HuH-7 (cell line): ENCODE data around the gene MAGEF1.

Experiments used
- DNase-seq: peaks from one replicate; pipeline ENCODE4 v3.0.0; 2011; ENCODE audit warnings: low spot score

MAGEF1 gene

GRCh38 chr3:184725176-184725719 lies 13.4 kb upstream of the MAGEF1 start:
- no peak for DNase-seq

GRCh38 chr3:184724699-184725098 lies 12.8 kb upstream of the MAGEF1 start:
- DNase-seq: no peak

DNA sequence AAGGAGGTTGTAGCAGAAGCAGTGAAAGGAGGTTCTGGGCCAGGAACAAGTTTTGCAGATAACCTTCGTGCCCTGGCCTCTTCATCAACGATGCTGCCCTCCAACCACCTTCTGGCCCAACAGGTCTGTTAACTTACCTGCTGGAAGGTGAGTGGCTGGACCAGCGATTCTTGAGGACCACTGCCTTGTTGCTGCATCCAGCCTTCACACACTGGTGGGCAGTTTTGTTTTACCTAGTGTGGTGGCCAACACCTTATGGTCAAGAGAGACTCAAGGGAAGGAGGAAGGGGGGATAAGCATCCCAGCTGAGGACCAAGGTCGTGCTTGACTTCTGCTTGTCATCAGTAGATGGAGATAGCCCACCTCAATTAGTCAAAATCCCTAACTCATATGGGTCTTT lies 7.8 kb upstream of the MAGEF1 start:
- DNase-seq: no peak

- DNase-seq: no peak
Observed at GRCh38 chr3:184718431-184718830, 6.6 kb upstream of the MAGEF1 start.

DNA sequence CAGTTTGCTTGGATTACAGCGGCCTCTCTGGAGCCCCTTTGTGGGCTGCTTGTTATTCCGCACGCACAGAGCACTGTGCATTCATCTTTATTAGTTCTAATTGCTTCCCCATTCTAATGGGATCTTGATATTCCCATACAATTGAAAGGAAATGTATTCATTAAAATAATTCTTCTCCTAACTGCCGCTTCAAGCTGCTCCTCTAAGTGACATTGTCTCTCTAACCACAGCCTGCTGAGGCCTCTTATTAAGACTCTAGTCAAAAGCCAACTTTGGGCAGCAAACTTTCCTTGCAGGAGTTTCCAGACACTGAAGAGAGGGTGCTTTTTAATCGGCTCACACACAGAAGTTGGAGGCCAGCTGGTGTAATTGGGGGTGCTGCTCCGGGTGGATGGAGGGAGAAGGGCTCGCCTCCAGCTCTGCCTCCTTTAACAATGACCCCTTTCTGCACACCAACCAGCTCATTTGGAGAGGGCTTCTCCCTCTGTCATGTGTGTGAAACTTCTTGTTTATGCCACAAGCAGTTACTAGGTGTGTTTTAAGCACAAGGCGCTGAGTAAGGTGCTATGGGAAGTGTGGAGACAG lies 5.6 kb upstream of the MAGEF1 start:
- no peak for DNase-seq

- no peak for DNase-seq
Observed at GRCh38 chr3:184716622-184717398, 4.9 kb upstream of the MAGEF1 start.

DNA sequence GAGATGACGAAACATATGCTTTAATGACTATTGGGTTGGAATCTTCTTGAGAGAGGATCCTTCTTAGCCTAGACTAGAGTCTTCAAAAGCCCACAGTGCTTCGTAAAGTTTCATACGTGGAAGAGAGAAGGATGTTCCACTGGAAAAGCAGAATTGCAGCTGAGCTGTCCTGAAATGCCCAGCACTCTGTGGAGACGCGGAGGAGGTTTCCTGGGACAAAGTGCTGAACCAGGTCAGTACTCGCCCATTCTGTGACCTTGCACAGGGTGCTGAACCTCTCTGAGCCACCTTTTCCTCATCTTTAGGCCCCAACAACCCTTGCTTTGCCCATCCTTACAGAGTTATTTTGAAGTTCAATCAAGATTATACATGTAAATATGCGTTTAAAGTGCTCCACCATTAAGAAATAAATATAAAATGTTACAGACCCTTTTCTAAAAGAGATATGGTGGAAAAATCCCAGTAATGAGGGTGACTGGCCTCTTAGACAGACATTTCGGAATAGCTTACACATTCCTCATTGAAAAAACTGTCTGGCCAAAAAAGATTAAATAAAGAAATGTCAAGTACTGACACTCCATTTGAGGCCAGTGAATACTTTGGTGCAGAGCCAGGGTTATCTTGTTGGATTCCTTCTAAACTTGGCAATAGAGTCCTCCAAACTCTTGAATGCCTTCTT lies 4.2 kb upstream of the MAGEF1 start:
- no peak for DNase-seq

DNA sequence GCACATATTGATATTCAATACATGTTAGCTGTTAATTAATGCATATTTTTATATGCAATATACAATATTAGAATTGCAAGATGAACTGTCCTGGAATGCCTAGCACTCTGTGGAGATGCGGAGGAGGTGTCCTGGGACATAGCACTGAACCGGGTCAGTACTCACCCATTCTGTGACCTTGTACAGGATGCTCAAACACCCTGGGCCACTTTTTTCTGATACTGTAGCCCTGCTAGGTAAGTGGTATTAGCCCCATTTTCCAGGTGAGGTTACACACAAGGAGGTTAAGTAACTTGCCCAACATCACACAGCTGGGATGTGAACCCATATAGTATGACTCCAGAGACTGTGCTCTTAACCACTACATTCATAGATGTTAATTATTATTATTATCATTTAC lies 1.7 kb upstream of the MAGEF1 start:
- no peak for DNase-seq

GRCh38 chr3:184713040-184713355 lies 1.1 kb upstream of the MAGEF1 start:
- DNase-seq: no peak

DNA sequence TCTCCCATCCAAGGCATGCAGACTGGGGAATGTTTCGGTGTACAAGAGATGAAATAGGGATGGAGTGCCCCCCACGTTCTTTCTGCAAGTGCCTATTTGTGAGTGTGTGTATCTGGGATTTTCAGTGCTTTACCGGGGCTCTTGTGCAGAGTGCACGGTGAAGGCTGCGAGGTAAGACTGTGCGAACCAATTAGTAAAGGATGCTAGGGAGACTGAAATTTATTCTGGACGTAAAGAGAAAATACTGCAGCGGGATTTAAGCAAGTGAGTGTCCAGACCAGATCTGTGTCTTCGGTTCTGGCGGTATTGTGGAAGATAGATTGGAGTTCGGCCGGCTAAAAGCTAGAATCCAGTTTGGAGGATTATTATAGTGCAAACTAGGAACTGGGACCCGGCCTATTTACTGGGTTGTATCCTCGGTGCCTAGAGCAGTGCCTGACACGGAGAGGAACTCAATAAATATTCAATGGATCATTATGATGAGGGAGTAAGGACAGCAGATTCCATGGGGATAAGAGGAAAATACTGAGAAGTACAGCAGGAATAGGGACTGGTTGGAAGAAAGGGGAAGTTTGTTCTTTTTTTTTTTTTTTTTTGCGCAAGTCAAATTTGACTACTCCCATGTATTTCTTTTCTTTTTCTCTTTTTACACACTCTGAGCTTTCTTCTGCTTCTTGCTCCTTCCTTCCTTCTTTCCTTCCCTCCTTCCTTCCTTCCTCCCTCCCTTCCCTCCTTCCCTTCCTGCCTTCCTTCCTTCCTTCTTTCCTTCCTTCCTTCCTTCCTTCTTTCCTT lies 580 bp upstream of the MAGEF1 start:
- DNase-seq: no peak

DNA sequence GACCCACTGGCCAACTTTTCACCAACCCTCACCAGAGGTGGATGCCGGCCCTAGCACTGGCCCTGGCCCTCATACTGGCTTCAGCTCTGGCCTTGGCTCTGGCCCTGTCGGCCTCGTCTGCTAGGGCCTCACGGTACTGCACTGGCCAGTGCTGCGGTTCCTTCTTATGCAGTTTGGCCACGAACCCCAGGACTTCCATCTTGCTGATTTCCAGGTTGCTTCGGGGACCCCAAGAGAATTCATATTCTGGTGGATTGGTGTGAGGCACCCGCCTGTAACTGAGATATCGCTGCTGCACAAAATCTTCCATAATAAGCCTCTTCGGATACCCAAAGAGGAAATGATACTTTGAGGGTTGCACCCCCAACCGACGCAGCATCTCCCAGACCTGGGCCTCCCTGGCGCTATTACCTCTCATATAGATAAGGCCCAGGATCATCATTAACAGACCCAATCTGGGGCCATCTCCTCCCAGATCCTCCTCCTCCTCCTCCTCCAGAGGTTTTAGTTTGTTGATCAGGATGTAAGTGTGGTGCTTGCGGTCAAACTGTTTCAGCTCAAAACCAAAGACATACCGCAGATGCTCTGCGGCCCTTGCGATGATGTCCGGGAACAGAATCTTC lies 883 bp downstream of the MAGEF1 start:
- DNase-seq: no peak

- DNase-seq: no peak
Observed at GRCh38 chr3:184703657-184704056, 8.2 kb downstream of the MAGEF1 start.

DNA sequence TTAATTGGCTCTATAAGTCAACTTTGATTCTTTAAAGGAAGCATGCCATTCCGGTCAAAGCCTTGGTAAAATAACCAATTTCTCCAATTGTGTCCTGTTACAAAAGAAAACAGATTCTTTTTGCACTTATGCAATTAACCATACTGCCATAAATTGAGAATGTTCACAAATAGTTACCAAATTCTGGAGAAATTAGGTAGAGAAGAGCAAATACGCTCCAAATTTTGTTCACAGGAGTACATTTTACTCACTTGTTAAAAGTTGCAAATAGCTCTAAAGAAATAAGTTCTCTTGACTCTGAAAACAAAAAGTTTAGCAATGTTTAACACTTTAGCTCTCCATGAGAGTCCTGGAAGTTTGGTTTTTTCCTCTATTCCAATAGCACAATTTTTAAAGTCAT lies 11.1 kb downstream of the MAGEF1 start:
- DNase-seq: no peak

DNA sequence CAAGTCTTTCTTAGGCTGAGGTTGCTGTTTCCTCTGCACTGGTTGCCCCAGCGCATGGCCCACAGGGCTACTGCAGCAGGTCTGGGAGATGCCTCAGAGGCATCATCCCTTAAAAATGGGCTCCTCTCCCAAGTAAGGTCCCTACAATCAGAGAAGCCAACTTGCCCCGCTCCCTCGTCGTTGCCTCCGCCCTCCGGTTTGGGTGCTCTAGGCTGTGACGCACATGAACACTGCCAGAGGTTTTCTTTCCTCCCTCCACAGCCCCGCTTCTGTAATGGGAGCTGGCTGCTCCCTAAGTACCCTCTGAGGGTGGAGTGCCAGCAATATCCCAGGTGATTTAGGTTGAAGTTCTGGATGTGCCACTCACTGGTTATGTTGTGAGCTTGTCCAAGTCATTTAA lies 14.0 kb downstream of the MAGEF1 start:
- no peak for DNase-seq

DNA sequence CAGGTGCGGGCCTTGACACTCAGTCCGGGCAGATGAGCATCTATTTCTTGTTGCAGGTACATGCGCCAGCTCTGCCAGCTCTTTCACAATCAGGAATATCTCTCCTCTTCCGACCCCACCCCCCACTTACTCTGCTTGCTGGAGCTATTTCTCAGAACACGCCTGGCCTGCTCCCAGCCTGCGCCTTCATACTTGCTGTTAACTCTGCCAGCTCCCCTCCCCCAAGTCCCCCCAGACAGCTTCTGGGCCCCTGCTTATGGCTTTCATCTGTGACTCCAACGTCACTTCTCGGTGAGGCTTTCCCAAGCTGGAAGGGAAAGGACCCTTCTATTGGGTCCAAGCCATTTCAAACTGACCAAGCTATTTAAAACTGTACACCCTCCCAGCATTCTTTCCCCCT lies 15.2 kb downstream of the MAGEF1 start:
- no peak for DNase-seq

GRCh38 chr3:184694716-184695115 lies 17.1 kb downstream of the MAGEF1 start:
- no peak for DNase-seq

DNA sequence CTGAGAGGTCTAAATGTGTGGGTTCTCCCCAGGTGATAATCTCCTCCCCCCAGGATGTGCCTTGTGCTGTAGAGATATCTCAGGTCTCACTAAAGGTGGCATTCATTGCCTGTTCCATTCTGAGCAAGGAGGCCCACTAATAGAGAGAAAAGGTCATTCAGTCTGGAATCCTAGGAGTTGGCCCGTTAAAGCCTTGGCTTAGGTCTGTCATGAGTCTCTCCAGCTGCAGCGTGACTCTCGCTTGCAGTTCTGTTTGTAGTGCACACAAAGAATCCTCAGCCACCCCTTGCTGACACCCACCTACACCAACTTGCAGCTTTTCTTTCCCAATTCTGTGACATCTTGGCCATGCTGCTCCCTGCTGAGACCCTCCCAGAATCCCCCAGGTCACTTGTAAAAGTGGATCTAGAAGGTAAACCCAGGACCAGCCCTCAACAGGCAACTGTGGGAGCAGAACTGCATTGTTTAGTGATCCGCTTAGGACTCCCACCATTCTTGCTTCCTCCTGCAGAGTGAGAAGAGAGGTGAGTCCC lies 17.7 kb downstream of the MAGEF1 start:
- no peak for DNase-seq

- no peak for DNase-seq
Observed at GRCh38 chr3:184693011-184693975, 18.6 kb downstream of the MAGEF1 start.

DNA sequence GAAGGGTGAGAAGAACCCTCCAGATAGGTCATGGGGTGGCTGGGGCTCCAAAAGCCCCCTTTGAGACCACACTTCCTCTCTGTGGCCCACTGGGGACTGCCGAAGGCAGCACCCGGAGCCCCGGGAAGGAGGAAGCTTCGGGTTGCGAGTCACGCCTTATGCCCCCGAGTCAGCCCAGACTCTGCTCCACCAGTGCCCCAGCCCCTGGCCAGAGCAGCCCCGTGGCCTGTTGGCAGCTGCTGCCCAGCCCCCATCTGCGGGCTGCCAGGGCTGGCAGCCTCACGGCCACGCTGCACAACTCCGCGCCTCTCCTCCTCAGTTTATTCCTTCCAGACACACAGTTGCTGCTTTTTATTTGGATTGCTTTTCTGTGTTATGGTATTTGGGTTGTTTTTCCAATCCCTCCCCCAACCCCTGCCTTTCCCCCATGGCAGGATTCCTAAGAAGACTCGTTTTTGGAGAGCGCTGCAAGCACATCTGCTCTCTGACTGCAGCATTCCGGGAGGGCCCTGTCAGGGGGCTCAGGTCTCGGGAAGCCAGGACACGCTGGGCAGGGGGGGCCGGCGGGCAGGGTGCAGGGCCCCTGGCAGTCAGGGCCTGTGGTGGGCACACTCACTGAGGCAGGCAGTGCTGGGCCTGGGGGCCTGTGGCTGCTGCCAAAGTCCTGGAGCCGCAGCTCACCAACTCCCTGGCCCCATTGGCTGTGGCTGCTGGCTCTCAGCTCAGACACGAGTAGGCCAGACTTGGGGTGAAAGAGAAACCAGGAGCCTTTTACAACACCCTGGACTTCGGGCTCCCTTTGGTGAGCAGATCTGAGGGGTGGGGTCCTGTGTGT lies 20.2 kb downstream of the MAGEF1 start:
- DNase-seq: no peak
